NCI-H82 treated with DMSO at 0.1 percent for 48 hours (cell line): Measurements from ENCODE around the gene RBM39.
"Not testable (repeated sequence)": the region's sequence is repeated elsewhere in the genome, so short reads cannot be mapped to it uniquely, and the experiment has no call there.

Experiments
- DNase-seq: peaks from one replicate; lab custom pipeline; 2025; ENCODE audit not compliant: unreplicated experiment; lab: John Stamatoyannopoulos, UW

RBM39 gene

GRCh38 chr20:35726842-35727711, 15.0 kb downstream of the RBM39 start:
- DNase-seq = no peak

- DNase-seq = no peak
Measured at GRCh38 chr20:35724321-35725230, 17.5 kb downstream of the RBM39 start.

- not testable (repeated sequence) for DNase-seq
Measured at GRCh38 chr20:35723652-35724320, 18.3 kb downstream of the RBM39 start.

GRCh38 chr20:35723275-35723639, 18.8 kb downstream of the RBM39 start:
- not testable (repeated sequence) for DNase-seq

GRCh38 chr20:35721621-35722020, 20.4 kb downstream of the RBM39 start:
- DNase-seq = no peak

GRCh38 chr20:35721219-35721618, 20.8 kb downstream of the RBM39 start:
- DNase-seq = no peak

- no peak for DNase-seq
Measured at GRCh38 chr20:35720165-35721123, 21.6 kb downstream of the RBM39 start.

- DNase-seq = no peak
Measured at GRCh38 chr20:35719717-35720116, 22.3 kb downstream of the RBM39 start.

- DNase-seq = no peak
Measured at GRCh38 chr20:35718972-35719635, 23.0 kb downstream of the RBM39 start.

GRCh38 chr20:35718321-35718720, 23.7 kb downstream of the RBM39 start:
- not testable (repeated sequence) for DNase-seq

- DNase-seq = no peak
Measured at GRCh38 chr20:35716330-35716729, 25.7 kb downstream of the RBM39 start.

- DNase-seq = no peak
Measured at GRCh38 chr20:35715652-35716051, 26.4 kb downstream of the RBM39 start.

GRCh38 chr20:35714127-35714526, 27.9 kb downstream of the RBM39 start:
- no peak for DNase-seq

GRCh38 chr20:35713120-35713519, 28.9 kb downstream of the RBM39 start:
- DNase-seq = not testable (repeated sequence)

GRCh38 chr20:35711588-35712209, 30.4 kb downstream of the RBM39 start:
- DNase-seq = no peak

- no peak for DNase-seq
Measured at GRCh38 chr20:35710884-35711587, 31.0 kb downstream of the RBM39 start.

GRCh38 chr20:35710039-35710438, 32.0 kb downstream of the RBM39 start:
- no peak for DNase-seq

GRCh38 chr20:35709259-35709658, 32.8 kb downstream of the RBM39 start:
- DNase-seq = no peak

- DNase-seq = no peak
Measured at GRCh38 chr20:35708502-35708901, 33.6 kb downstream of the RBM39 start.
